Fibroblast of the conjunctiva (primary cell): ENCODE measurements around the gene DESI2.
A peak's percentile ranks its signal among the peaks of the same experiment; 100 is the strongest.

Experiments used
- DNase-seq: peaks from one replicate; pipeline ENCODE4 v3.0.0-alpha.2; 2010; ENCODE audit warnings: low read depth

DESI2 gene

DNA sequence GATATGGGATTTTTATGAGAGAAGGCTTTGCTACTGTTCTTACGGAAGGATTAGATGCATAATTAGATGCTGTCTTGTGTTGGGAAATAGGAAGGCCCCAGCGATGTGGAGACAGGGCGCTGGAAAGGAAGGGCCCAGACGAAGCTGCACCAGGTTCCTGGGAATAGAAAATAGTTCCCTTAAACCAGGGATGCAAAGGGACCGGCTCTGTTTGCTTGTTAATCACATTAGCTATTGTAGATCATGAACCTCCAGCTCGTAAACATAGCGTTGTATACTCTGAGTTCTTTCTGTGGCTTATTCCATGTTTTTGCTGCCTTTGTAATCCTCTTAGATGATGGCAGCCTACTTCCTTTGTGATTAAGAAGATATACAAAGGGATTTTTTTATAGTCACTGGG, 102.7 kb downstream of the DESI2 start:
- DNase-seq, result no peak

DNA sequence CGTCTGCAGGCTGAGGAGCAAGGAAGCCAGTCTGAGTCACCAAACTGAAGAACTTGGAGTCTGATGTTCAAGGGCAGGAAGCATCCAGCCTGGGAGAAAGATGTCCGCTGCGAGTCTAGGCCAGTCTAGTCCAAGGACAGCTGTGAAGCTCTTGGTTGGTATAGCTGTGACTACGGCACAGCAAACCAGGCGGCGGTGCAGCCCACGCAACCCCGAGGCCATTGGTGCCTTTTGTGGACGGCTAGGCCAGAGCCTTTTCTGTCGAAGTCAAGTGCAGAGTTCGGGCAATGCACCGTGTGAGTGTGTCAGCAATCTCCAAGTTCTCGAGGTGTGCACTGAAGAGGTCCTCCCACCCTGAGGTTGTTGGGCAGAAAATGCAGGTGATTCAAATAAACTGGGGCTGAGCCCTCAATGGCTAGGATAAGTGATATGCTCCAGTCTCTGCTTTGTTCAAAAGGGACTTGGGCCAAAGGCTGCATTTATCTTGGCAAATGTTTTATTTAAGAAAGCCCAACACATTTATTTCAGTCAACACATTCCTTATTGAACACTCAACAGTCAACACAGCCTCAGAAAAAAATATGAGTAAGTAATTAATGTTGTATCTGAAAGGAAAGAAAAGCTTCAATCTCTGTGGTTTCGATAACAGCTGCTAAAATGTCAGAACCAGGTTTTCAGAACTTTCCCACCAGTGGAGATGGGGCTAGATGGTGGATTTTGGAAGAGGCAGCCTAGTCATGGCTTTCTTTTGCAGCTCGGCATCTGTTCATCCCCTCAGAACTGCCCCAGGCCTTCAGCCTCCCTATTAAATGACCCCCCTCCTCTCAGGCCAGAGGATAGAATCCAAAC, 104.4 kb downstream of the DESI2 start:
- peak; percentile 20 for DNase-seq
